Occipital lobe (tissue), 2 donors: ENCODE measurements around the gene RGS19. TPM values are rescaled to one million over a fixed set of nuclear protein-coding genes. Genes with fewer than 3 reads are reported as not detected.

Experiments used
- small RNA-seq: library from RNA; depleted of rRNA; stranded (forward); fragments of <200 nt; gene quantifications from one replicate; pipeline ENCODE3, GENCODE V24; 2014
- total RNA-seq: library from RNA; depleted of rRNA; stranded (reverse); fragments of >200 nt; gene quantifications from one replicate; pipeline ENCODE4 v1.2.3, GENCODE V29; 2014

The RGS19 gene
- total RNA-seq, 1 donor from 2014 or later: 10.1 TPM

Small RNA genes lying within 50 kb of the gene (small RNA-seq; reads per million reads assigned to genes)
- gene AL355803.1 (not detected), gene MIR6813 (not detected)

Other genes with a start within 250 kb of the RGS19 start
- gene ZBTB46, start 248.3 kb downstream of the RGS19 start, total RNA-seq: 21.5 TPM
- gene ABHD16B, start 218.0 kb downstream of the RGS19 start, total RNA-seq: not detected
- 20.3 TPM for gene TPD52L2, start 214.2 kb downstream of the RGS19 start, total RNA-seq
- gene DNAJC5, start 184.4 kb downstream of the RGS19 start, total RNA-seq: 99.7 TPM
- 17.8 TPM for gene UCKL1, start 123.1 kb downstream of the RGS19 start, total RNA-seq
- 15.8 TPM for gene ZNF512B, start 109.6 kb downstream of the RGS19 start, total RNA-seq
- 6.4 TPM for gene SAMD10, start 99.9 kb downstream of the RGS19 start, total RNA-seq
- 71.0 TPM for gene PRPF6, start 98.4 kb downstream of the RGS19 start, total RNA-seq
- 1.2 TPM for gene C20orf204, start 43.3 kb downstream of the RGS19 start, total RNA-seq
- 0.31 TPM for gene SOX18, start 29.9 kb downstream of the RGS19 start, total RNA-seq
- 36.0 TPM for gene TCEA2, start 16.3 kb downstream of the RGS19 start, total RNA-seq
- gene OPRL1, start 564 bp upstream of the RGS19 start, total RNA-seq: 14.3 TPM
- 0.78 TPM for gene LKAAEAR1, start 4.9 kb upstream of the RGS19 start, total RNA-seq
- gene NPBWR2, start 28.0 kb upstream of the RGS19 start, total RNA-seq: not detected
- 5.9 TPM for gene MYT1, start 84.9 kb upstream of the RGS19 start, total RNA-seq
- 129 TPM for gene PCMTD2, start 176.2 kb upstream of the RGS19 start, total RNA-seq